Islet of Langerhans (tissue), 1 donor: Measurements from ENCODE around the gene YRDC.

ENCODE experiments used
- FAIRE-seq: peaks from one replicate; lab custom pipeline; 2011; peaks lifted over from hg19 to GRCh38; lab: Jason Lieb, UNC

YRDC gene

DNA sequence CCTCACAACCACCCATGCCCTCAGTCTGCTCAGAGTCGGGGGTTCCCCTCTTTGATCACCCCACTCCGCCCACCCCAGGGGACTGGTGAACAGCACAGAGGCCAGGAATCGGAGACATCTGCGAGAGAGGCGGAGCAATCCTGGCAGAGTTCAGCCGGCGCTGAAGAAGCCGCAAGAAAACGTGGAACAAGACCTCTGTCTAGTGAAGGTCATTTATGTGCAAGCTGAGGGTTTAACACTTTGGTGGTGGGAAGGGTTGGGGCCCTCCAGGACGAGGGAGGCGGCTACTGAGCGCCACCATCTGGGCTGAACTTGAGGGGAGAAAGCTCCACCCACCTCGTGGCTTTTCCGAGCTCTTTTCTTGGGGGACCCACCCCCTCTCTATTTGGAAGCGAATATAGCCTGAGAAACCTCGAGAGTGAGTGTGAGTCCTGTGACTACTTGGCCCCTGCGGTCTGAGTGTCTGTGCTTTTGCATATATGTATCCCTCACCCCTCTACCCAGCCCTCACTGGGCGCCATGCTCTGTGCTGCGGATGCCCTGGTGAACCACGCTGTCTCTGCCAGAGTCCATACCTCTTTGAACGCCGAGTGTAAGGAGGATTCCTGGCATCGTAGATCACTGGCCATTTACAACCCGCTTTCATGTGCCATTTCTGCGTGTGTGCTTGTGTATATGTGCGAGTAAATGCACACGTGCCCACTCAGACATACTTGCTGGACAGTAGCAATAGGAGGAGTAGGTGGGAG is 41.9 kb downstream of the YRDC start:
- no peak for FAIRE-seq

GRCh38 chr1:37764888-37765441 is 43.0 kb downstream of the YRDC start, which contains the start of gene EPHA10:
Gene EPHA10, minus strand, starts transcription at chr1:37765120. Its CDS starts 54 bp downstream, at chr1:37765066.
- FAIRE-seq: no peak

DNA sequence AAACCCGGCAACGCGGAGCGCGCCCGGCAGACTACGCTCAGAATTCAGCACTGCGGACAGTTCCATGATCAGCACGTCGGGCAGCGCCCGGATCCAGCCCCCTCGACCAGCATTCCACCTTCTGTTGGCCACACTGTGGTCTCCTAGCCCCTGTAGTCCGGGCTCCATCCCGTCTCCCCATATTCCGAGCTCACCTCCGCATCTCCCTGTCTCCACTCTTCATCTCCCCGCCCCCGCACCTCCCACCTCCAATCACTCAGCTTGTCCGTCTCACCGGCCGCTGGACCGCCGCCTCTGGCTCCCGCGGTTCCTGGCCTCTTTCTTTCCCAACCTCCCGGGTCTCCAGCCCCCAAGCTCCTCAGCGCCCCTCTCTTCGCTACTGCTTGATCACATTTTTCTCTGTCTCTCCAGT is 43.6 kb downstream of the YRDC start:
- no peak for FAIRE-seq

- no peak for FAIRE-seq
Measured at GRCh38 chr1:37763791-37764413, 44.1 kb downstream of the YRDC start.

DNA sequence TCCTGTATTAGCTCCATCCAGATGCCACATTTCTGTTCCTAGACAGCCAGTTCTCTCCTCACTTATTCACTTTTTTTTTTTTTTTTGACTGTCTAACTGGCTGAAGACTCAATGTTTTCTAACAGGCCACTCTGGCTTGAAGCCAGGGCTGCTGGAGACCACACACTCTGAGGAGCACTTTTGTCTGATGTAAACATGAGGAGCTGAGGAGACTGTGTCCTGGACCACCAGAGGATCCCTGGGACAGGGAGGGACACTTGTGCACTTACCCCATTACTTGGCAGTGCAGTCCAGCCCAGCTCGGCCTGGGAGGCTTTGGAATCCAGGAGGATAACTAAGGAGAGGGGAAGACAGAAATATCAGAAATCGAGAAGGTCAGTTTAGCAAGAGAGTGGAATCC is 45.5 kb downstream of the YRDC start:
- FAIRE-seq: no peak

- FAIRE-seq: no peak
Measured at GRCh38 chr1:37761416-37762095, 46.5 kb downstream of the YRDC start.

DNA sequence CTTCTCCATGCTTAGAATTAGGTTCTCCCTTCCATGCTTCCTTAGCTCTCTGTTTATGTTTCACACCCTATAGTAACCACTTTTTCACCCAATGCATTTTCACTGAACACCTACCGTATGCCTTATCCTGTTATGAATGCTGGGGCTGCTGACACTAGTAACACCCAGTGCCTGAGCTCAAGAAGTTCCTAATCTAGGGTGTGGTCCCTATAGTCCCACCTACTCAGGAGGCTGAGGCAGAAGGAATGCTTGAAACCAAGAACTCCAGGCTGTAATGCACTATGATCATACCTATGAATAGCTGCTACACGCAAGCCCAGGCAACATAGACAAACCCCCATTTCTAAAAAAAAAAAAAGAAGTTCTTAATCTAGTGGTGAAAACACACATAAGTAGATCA is 48.6 kb downstream of the YRDC start:
- FAIRE-seq: no peak

DNA sequence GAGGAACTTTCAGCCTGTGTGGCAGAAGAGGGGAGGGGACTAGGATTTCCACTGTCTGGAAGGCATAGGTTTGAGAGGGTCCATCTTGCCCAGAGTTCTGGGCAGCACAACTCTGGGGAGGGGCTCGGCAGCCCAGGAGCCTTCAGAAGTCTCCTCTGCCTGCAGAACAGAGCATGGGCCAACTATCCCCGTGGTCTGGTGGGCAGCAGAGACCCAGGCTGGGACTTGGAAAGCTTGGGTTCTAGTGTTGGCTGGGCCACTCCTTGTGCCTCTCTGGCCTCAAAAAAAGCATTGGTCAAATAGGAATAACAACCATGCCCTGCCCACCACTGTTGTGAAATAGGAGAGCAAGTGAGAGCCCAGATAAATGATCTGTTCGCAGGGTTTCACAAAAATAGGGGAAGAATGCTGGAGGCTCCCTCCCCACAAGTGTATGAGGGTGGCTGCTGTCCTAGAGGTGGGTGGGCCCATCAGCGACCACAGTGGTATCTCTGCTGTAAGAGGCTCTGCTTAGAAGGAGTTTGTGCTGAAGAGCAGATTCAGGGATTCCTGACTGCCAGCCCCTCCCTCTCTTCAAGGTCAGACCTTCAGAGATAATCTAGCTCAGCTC is 52.0 kb downstream of the YRDC start:
- FAIRE-seq: no peak

GRCh38 chr1:37755290-37755689 is 52.7 kb downstream of the YRDC start:
- FAIRE-seq: no peak

GRCh38 chr1:37753473-37754321 is 54.3 kb downstream of the YRDC start:
- FAIRE-seq: no peak
